Osteoblast (primary cell): ENCODE measurements around the gene RPL10A. TPM values are rescaled to one million over a fixed set of nuclear protein-coding genes. Genes with fewer than 3 reads are reported as not detected.

Experiments
- DNase-seq: peaks from one replicate; pipeline ENCODE4 v3.0.0; 2011; ENCODE audit warnings: low spot score, mixed read lengths; ENCODE audit not compliant: insufficient read length; ENCODE audit errors: missing footprints
- H2AFZ ChIP-seq: 2 replicates; pipeline ENCODE4 v1.6.0; 2011; ENCODE audit warnings: mild to moderate bottlenecking, low read length
- H3K27ac ChIP-seq: 2 replicates; pipeline ENCODE4 v1.5.1; 2011; ENCODE audit warnings: mild to moderate bottlenecking, low read depth, low read length, moderate library complexity
- H3K27me3 ChIP-seq: 2 replicates; pipeline ENCODE4 v1.6.0; 2012; ENCODE audit warnings: mild to moderate bottlenecking, control low read depth, inconsistent platforms, low read length, moderate library complexity; ENCODE audit not compliant: insufficient read depth
- H3K36me3 ChIP-seq: 2 replicates; pipeline ENCODE4 v1.5.1; 2011; ENCODE audit warnings: mild to moderate bottlenecking, low read length, control low read depth, moderate library complexity; ENCODE audit not compliant: insufficient read depth
- H3K4me1 ChIP-seq: 2 replicates; pipeline ENCODE4 v1.5.1; 2011; ENCODE audit warnings: mild to moderate bottlenecking, low read length, control low read depth, moderate library complexity; ENCODE audit not compliant: insufficient read depth
- H3K4me2 ChIP-seq: 2 replicates; pipeline ENCODE4 v1.6.0; 2011; ENCODE audit warnings: mild to moderate bottlenecking, low read length; ENCODE audit not compliant: insufficient read depth
- H3K4me3 ChIP-seq: fragments of 200-600 bp; sonication (generic); 3 replicates; pipeline ENCODE4 v1.5.1; 2012; ENCODE audit warnings: mild to moderate bottlenecking, low read length, inconsistent platforms; ENCODE audit not compliant: insufficient read depth
- H3K79me2 ChIP-seq: 2 replicates; pipeline ENCODE4 v1.6.0; 2012; ENCODE audit warnings: mild to moderate bottlenecking, low read length, control low read depth, inconsistent platforms; ENCODE audit not compliant: insufficient read depth
- H3K9me3 ChIP-seq: 2 replicates; pipeline ENCODE4 v1.5.1; 2011; ENCODE audit warnings: low read depth, low read length, control low read depth
- H4K20me1 ChIP-seq: 2 replicates; pipeline ENCODE4 v1.6.0; 2012; ENCODE audit warnings: mild to moderate bottlenecking, low read length, control low read depth; ENCODE audit not compliant: insufficient read depth
- CTCF ChIP-seq: IDR thresholded peaks from 2 replicates; pipeline ENCODE4 v1.5.1; 2011; ENCODE audit warnings: mild to moderate bottlenecking, low read depth, low read length, moderate library complexity; ENCODE audit errors: extremely low read depth
- total RNA-seq: library from RNA; depleted of rRNA; stranded (reverse); fragments of >200 nt; gene quantifications from 2 replicates; pipeline ENCODE4 v1.2.3, GENCODE V29; 2012

The RPL10A gene
- total RNA-seq, 1 donor = 1,373 TPM

GRCh38 chr6:35441642-35442041 lies 26.6 kb upstream of the RPL10A start:
- no peak for TF ChIP-seq CTCF
- no peaks in the 10 kb centered on the region for H3K27me3 ChIP-seq
- no peak overlapping the region for H2AFZ ChIP-seq
- H3K27ac ChIP-seq = no peak overlapping the region
- H3K36me3 ChIP-seq = no peaks in the 10 kb centered on the region
- no peak overlapping the region for H3K4me2 ChIP-seq
- H3K9me3 ChIP-seq = no peaks in the 10 kb centered on the region
- no peaks in the 10 kb centered on the region for H3K4me1 ChIP-seq
- H3K4me3 ChIP-seq = no peak overlapping the region
- H3K79me2 ChIP-seq = no peaks in the 10 kb centered on the region
- no peak for DNase-seq
- H4K20me1 ChIP-seq = no peaks in the 10 kb centered on the region

- Histone ChIP-seq H3K4me3 (no peak overlapping the region), H3K4me2 (no peak overlapping the region), H3K27me3 (no peaks in the 10 kb centered on the region), H3K27ac (no peak overlapping the region), H3K36me3 (no peaks in the 10 kb centered on the region), H3K4me1 (no peaks in the 10 kb centered on the region), H2AFZ (no peak overlapping the region), H4K20me1 (no peaks in the 10 kb centered on the region), H3K79me2 (no peaks in the 10 kb centered on the region), H3K9me3 (no peaks in the 10 kb centered on the region)
- TF ChIP-seq CTCF = no peak
- DNase-seq = no peak
Observed at GRCh38 chr6:35442693-35443092, 25.5 kb upstream of the RPL10A start.

- Histone ChIP-seq H3K36me3 (no peaks in the 10 kb centered on the region), H3K4me3 (no peak overlapping the region), H3K4me2 (no peak overlapping the region), H3K27ac (no peak overlapping the region), H2AFZ (no peak overlapping the region), H3K27me3 (no peaks in the 10 kb centered on the region), H3K4me1 (no peaks in the 10 kb centered on the region), H3K9me3 (no peaks in the 10 kb centered on the region), H4K20me1 (no peaks in the 10 kb centered on the region), H3K79me2 (no peaks in the 10 kb centered on the region)
- DNase-seq = no peak
- no peak for TF ChIP-seq CTCF
Observed at GRCh38 chr6:35443341-35444030, 24.7 kb upstream of the RPL10A start.

GRCh38 chr6:35445691-35446090 lies 22.5 kb upstream of the RPL10A start:
- Histone ChIP-seq H2AFZ (no peak overlapping the region), H3K4me1 (no peaks in the 10 kb centered on the region), H3K79me2 (no peaks in the 10 kb centered on the region), H3K36me3 (no peaks in the 10 kb centered on the region), H3K4me2 (no peak overlapping the region), H3K27ac (no peak overlapping the region), H3K9me3 (no peaks in the 10 kb centered on the region), H3K4me3 (no peak overlapping the region), H4K20me1 (no peaks in the 10 kb centered on the region), H3K27me3 (peaks cover 2% of the 10 kb centered on the region)
- no peak for DNase-seq
- no peak for TF ChIP-seq CTCF
